GM18909 (cell line): ENCODE results near the gene RO60.

Experiments used
- ATAC-seq: cut with Tn5 transposase; IDR thresholded peaks from one replicate; pipeline ENCODE4 v1.9.1; 2021; ENCODE audit warnings: mild to moderate bottlenecking; ENCODE audit not compliant: unreplicated experiment, poor library complexity

Gene RO60

DNA sequence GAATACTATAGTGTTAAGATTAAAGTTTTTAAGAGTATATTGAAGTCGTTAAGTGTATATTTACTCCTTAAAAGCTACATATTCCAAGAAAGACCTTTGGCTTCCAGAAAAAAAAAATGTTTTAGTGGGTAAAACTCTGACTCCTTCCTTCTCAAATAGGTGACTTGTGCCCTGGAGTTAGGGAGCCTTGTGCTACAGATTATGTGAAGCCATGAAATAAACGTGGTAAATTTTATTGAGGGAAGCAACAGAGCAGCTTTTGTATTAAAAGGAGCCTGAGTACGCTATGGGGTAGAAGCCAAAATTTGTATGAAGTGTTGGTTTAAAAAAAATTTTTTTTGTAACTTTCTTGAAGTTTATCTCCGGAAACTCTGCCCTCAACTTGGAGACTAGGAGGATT, 994 bp downstream of the RO60 start:
- no peak for ATAC-seq

DNA sequence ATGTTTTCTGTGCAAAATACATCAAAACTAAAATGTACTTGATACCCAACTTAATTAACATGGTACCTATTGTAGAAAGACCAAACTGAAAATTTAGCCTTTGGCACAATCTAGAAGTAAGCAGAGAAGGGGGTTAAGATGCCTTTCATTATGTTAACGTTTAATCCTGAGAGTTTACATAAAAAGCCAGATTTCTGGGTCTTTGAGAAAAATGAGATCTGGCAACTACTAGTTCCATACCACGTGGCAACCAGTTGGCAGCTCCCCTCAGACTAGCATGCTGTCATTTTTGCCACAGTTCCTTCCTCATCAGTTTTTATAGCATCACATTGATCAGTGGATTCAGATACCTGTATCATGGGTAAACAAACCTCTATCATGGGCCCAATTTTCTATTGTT, 1.5 kb downstream of the RO60 start:
- no peak for ATAC-seq

GRCh38 chr1:193062698-193063463, 3.5 kb downstream of the RO60 start:
- ATAC-seq = no peak

DNA sequence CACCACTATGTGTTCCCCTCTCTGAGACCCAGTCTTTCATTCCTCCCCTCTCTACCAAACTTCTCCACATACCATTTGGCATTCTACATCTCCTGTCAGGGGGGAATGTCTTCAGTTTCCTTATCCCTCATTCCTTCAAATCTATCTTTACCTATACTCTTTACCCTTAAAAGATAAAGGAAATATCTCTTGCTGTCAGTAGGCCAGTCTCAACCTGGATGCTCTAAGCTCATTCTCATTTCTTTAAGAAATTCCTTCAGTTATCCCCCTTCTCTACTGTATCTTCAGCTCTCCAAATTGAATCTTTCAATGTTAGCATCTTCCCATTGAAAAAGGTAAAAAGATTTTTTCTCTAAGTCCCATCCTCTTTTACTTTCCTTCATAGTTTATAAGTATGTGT, 6.5 kb downstream of the RO60 start:
- ATAC-seq = no peak

DNA sequence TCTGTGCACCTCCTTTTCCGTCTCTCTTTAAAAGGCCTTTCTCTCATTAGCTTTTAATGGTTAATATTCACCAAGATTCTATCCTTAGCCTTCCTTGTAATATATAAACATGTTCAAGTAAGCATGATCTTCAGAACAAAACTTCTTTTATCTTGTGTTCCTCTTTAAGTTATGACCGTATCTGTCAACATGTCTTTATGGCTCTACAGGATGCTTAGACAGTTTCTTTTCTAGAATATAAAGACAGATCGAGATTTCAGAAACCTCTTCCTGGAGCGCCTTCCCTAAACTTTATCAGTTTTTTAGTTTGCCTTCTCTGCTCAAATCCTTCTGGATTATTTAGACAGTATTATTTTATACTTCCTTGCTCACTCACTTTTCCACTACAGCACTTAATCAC, 7.2 kb downstream of the RO60 start:
- ATAC-seq = no peak

DNA sequence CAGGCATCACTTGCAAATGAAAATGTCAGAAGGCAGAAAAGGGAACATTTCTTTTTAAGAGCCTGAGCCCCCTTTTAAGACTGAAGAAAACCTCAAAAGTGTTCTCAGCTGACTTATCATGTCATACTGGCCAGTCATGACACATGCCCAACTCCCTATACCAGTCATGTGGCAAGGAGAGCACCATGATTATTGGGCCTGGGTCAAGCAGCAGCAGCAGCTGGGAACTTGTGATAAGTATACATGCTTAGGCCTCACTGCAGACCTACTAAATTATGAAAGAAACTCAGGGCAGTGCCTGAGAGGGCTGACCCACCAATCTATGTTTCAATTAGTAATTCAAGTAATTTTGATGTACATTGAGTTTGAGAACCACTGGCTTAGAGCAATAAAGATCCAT, 8.6 kb downstream of the RO60 start:
- no peak for ATAC-seq

DNA sequence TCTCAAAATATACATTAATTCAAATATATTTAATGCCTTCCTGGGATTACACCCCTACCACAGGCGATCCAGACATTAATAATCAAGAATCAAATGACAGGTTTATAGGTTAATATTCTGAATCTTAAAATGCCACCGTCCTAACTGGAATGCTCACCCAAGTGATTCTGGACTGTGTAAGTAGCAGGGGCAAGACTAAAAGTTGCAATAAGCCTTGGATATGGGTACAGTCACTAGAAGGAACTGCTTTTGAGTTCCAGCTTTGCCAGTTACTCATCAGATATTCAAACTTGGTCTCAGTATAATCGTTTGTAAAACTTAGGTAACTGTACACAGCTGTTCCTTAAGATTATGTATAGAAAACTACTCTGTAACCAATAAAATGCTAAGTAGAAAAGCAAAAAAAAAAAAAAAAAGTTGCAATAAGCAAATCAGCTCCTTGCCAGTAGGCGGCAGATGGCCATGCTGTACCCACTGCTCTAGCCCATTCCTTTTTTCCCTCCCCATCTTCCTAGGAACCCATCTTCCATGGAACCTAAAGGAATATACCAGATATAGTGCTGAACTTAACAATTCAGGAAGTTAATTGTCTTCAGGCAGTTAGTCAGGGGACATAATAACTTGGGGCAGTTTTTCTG, 10.5 kb downstream of the RO60 start:
- no peak for ATAC-seq

DNA sequence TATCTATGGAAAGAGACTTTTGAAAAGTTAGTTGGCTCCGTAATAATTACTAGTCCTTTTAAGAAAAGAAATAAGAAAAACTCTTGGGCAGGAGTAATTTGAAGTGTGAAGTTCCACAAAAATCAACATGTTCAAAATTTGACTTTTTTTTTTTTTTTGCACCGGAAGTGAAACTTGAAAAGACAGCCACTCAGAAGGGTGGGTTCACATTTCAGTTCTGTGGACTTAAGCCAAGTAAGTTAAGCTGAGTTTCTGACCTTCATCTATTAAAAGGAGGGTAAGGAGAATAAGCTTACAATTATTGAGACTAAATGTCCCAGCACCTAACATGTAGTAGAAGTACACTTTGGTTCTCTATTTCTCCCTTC, 11.0 kb downstream of the RO60 start:
- ATAC-seq = peak; percentile 52

DNA sequence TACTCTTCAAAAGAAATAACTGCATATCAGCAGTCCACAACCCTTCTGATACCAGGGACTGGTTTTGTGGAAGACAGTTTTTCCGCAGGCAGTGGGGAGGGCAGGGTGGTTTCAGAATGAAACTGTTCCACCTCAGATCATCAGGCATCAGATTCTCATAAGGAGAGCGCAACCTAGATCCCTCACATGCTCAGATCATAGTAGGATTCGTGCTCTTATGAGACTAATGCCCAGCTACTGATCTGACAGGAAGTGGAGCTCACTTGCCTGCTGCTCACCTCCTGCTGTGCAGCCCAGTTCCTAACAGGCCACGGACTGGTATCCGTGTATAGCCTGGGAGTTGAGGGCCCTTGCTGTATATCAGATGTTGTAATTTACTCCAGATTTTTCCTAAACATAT, 11.5 kb downstream of the RO60 start:
- no peak for ATAC-seq

DNA sequence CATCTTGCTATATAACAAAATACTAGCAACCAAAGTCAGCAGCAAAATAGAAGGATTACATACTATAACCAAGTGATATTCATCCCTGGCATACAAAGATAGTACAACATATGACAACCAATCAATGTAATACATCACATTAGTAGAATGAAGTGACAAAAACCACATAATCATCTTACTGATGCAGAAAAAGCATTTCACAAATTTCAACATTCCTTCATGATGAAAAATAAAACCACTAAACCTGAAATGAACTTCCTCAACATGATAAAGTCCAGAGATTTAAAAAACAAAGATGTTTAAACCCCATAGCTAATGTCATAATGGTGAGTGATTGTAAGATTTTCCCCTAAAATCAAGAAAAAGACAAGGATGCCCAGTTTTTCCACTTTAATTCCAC, 18.6 kb downstream of the RO60 start:
- ATAC-seq = no peak

DNA sequence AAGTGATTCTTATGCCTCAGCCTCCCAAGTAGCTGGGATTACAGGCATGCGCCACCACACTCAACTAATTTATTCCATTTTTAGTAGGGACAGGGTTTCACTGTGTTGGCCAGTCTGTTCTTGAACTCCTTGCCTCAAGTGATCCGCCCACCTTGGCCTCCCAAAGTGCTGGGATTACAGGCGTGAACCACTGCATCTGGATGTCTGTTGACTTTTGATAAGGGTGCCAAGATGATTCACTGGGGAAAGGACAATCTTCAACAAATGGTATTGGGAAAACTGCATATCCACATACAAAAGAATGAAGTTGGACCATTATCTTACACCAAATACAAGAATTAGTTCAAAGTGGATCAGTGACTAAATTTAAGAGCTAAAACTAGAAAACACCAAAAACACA, 19.8 kb downstream of the RO60 start:
- ATAC-seq = no peak

DNA sequence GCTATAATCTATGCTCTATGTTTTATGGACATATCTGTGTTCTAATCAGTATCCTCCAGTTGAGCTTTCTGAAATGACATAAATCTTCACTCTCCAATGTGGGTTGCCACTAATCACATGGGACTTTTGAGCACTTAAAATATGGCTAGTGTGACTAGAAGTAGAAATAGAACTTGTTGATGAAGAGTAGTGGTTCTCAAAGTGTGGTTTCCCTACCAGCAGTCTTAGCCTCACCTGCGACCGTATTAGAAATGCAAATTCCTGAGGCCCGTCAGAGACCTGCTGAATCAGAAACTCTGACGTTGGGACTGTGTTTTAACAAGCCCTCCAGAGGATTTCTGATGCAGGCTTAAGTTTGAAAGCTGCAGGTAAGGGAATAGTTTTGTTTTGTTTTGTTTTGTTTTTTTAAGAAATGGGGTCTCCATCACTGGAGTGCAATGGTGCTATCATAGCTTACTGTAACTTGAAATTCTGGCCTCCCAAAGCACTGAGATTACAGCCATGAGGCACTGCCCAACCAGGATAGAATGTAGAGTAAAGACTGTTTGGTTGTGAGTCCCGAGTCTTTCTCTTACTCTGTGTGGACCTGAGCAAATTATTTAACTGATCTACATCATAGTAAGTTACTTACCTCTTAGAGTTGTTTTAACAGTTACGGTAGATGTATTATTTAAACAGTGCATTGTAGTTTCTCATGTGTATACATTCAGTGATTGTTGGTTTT, 24.1 kb downstream of the RO60 start:
- ATAC-seq = peak; percentile 93

- no peak for ATAC-seq
Observed at GRCh38 chr1:193085263-193085662, 25.9 kb downstream of the RO60 start.

GRCh38 chr1:193086342-193086741, 26.9 kb downstream of the RO60 start:
- ATAC-seq = no peak

- no peak for ATAC-seq
Observed at GRCh38 chr1:193087893-193088292, 28.5 kb downstream of the RO60 start.

DNA sequence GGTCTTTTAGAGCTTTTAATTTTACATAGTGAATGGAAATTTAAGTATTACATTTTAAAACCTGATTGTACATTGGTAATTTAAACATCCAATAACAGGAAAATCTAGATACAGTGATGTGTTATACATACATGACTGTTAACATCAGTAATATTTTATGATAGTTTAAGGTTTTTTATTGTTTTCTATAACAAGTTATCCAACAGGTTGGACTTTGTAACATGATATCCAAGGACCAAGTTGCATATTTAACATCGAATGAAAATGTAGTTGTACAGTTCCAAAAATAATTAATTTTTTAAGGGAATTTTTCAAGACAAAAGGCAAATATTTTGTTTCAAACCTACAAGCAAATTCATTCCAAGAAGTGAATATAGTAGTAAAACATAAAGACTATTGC, 31.5 kb downstream of the RO60 start:
- ATAC-seq = no peak

DNA sequence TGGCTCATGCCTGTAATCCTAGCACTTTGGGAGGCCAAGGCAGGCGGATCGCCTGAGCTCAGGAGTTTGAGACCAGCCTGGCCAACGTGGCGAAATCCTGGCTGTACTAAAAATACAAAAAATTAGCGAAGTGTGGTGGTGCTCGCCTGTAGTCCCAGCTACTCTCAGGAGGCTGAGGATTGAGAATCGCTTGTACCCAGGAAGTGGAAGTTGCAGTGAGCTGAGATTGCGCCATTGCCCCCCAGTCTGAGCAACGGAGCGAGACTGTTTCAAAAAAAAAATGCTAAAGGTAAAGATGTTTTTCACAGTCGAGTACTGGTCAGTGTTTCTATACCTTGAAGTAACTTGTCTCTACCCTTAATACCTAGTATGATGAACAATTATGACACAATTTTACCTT, 34.7 kb downstream of the RO60 start:
- ATAC-seq = no peak

GRCh38 chr1:193102662-193103061, 43.2 kb downstream of the RO60 start:
- no peak for ATAC-seq

DNA sequence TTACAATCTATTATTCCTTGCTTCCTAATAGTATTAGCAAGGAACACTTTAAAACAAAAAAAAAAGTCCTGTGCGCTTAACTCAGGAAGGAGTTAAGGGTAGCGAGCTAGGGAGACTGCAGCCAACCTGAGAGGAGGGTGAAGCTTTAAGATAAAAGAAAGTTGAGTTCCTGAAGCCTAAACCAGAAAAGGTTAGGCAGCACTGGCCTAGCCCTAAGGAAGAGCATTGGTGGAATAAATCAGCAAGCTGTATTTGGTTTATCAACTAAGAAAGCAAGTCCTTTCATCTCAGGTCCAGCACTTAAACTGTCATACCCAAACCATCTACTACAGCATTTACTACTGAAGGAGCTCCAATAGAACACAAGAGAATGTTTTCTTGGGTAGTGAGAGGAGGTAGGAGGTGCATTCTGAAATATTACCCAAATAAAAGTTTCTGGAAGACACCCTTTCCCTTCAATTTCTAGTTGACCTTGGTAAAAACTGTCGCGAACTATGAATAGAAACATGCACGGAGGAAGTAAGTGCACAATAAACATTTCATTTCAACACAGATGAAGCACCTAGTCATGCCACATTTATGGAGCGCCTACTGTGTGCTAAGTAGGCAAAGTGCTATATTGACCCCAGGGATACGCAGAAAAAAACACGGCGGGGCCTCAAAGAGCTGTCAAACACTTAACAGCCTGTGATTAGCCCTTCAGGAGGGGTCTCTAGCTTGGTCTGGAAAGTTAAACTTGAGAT, 44.5 kb downstream of the RO60 start:
- ATAC-seq = no peak

DNA sequence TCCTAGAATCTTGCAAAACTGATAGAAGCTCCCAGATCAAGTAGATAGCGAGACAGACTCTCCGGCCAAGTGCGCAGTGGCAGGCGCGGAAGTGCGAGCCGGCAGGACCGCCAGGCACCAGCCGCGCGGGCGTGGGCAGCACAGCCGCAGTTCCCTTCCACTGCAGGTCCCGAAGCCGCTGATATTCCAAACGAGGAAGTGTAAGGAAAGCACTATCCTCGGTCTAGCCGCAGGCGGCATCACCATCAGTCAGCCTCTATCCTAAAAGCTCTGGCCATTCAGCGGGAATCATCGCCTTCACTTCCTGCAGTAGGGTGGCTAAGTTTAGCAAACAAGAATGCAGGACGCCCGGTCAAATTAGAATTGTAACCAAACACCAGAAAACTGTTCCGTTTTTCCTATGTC, 45.1 kb downstream of the RO60 start:
- peak; percentile 38 for ATAC-seq
